Glomerular visceral epithelial cell (primary cell): ENCODE data around the gene CEP20.
A peak's percentile ranks its signal among the peaks of the same experiment; 100 is the strongest.
"Not testable (repeated sequence)": the region's sequence is repeated elsewhere in the genome, so short reads cannot be mapped to it uniquely, and the experiment has no call there.

Experiments
- DNase-seq: peaks from one replicate; pipeline ENCODE4 v3.0.0-alpha.2; 2016; ENCODE audit errors: extremely low spot score

CEP20 gene, protein sequence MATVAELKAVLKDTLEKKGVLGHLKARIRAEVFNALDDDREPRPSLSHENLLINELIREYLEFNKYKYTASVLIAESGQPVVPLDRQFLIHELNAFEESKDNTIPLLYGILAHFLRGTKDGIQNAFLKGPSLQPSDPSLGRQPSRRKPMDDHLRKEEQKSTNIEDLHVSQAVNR

DNA sequence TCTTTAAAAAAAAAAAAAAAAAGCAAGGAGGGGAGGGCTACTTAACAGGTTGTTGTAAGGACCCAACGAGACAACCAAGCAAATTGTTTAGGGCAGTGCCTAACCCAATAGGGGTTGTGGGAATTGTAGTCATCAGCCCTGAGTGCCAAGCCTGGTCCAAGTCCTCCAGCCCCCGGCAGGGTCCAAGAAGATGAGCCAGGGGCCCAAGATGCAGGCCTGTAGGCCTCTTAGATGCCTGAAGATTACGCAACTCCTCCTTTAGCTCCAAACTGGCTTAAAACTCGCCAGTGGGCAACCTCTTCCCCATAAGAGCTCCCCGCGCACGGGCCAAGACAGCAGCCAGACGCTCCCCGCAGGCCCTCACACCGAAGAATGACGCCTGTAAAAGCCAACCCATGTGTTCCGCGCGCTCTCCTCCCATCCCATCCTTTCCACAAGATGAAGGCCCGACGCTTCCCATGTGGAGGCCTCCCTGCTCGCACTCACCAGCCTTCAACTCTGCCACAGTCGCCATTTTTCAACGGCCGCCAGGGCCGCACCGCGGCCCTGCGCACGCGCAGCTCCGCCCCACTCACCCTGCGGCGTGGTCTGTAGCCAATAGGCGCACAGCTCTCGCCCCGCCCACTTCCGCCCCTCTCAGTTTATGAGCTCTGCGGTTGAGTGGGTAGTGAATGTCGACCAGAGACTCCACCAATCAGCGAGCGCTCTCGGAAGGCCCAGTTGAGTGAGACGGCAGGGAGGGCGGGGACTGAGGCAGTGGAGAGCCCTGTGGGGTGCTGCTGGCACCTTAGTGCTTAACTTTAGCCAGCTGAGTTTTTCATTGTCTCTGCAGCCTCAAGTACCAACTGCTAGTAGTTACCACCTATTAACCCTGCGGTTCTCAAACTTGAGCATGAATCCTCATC, at the start of gene CEP20:
TSS of gene CEP20 (minus strand) at position 532 of the 905 bp plus-strand sequence. CDS start at position 514, 18 bp downstream.
- peak; percentile 99 for DNase-seq

DNA sequence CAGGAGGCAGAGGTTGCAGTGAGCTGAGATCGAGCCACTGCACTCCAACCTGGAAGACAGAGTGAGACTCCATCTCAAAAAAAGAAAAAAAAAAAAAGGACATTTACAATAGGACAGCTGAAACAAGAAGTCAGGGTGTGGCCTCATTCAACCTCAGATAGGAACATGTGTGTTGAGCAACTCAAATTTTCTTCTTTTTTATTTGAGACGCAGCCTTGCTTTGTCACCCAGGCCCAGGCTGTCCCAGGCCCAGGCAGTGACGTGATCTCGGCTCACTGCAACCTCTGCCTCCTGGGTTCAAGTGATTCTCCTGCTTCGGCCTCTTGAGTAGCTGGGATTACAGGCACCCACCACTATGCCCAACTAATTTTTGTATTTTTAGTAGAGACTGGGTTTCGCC, 48.4 kb upstream of the CEP20 start:
- not testable (repeated sequence) for DNase-seq

DNA sequence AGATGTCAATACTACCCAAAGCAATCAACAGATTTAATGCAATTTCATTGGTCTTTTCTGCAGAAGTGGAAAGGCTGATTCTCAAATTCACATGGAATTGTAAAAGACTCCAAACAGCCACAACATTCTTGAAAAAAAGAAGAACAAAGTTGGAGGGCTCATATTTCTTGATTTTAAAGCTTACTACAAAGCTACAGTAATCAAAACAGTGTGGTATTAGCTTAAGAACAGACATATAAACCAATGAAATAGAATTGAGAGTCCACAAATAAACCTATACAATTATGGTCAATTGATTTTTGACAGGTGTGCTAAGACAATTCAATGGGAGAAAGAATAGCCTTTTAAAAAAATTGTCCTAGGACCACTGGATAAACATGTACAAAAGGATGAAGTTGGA, 46.6 kb upstream of the CEP20 start:
- no peak for DNase-seq

DNA sequence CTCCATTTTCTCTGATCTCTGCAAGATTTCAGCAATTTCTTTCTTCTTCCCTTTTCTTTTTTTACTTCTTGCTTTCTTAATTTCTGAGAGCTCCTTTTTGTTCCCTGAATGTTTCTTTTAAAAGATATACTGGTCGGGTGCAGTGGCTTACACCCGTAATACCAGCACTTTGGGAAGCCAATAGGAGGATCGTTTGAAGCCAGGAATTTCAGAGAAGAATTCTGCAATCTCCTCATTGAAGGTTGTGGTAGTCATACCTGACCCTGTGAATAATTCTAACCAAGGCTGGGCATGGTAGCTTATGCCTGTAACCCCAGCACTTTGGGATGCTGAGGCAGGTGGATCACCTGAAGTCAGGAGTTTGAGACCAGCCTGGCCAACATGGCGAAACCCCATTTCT, 45.4 kb upstream of the CEP20 start:
- no peak for DNase-seq

DNA sequence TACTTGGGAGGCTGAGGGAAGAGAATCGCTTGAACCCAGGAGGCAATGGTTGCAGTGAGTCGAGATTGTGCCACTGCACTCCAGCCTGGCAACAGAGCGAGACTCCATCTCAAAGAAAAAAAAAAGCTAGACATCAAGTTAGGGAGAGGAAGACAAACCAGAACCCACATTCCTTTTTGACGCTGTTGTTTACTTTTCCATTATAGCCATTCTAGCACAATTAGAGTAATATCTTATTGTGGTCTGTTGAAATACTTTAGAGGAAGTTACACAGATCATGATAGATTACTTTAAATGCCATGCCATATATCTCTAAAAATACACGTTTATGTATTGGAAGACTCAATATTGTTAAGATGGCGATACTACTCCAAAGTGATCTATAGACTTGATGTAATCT, 44.5 kb upstream of the CEP20 start:
- no peak for DNase-seq

DNA sequence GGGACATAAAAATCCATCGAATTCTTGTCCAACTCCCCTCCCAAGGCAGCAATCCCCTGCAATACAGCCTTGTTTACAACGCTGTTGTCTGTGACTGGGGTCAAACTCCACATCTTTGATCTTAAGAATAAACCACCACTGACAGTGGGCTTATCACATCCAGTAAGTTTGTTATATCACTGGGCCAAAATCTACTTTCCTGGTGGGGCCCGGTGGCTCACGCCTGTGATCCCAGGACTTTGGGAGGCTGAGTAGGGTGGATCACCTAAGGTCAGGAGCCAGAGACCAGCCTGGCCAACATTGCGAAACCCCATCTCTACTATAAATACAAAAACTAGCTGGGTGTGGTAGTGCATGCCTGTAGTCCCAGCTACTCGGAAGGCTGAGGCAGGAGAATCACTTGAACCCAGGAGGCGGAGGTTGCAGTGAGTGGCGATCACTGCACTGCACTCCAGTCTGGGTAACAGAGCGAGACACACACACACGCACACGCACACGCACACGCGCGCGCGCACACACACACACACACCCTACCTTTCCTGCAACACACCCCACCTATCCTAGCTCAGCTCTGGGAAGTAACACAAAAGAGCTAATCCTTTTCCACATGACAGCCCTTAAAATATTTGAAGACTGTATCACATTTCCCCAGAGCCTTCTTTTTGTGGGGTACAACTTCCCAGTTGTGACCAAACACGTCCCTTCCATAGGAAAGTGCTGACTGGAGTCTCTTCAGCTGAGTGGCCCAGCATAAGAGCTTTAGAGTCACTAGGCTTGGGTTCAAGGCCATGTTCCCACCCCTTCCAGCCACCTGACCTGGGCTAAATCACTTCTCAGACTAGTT, 40.1 kb upstream of the CEP20 start:
- DNase-seq = no peak

DNA sequence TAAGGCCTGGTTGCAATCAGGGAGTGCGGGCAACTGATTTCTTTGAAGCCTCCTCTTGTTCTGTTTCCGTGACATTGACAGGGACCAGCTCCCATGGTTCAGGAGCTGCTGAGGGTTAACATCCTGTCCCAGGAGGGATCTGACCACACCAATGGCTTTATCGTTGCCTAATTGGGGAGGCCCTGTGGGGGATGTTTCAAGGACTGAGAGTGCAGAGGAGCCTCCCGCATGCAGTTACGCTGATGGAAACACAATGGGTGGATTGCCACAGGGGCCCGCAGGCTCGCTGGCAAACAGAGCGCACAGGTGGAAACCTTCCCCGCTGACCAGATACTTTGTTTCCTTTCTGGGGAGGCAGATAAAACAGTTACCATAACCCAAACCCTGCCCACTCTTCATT, 37.2 kb upstream of the CEP20 start:
- no peak for DNase-seq

DNA sequence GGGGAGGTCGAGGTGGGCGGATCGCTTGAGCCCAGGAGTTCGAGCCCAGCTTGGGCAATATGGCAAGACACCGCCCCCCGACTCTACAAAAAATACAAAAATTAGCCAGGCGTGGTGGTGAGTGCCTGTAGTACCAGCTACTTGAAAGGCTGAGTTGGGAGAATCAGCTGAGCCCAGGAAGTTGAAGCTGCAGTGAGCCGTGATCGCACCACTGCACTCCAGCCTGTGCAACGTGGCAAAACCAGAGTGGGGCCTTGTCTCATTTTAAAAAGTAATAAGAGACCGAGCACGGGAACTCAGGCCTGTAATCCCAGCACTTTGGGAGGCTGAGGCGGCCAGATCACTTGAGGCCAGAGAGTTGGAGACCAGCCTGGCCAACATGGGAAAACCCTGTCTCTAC, 36.6 kb upstream of the CEP20 start:
- DNase-seq = no peak

DNA sequence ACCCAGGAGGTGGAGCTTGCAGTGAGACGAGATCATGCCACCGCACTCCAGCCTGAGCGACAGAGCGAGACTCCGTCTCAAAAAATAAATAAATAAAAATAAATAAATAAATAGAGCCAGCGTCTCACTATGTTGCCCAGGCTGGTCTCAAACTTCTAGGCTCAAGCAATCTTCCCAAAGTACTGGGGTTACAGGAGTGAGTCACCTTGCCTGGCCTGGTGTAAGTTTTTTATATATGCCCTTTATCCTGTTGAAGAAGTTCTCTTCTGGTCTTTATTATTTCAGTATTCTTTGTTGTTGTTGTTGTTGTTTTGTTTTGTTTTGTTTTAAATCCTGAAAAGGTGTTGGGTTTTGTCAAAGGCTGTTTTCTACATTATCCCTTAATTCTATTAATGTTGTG, 30.9 kb upstream of the CEP20 start:
- DNase-seq = no peak

DNA sequence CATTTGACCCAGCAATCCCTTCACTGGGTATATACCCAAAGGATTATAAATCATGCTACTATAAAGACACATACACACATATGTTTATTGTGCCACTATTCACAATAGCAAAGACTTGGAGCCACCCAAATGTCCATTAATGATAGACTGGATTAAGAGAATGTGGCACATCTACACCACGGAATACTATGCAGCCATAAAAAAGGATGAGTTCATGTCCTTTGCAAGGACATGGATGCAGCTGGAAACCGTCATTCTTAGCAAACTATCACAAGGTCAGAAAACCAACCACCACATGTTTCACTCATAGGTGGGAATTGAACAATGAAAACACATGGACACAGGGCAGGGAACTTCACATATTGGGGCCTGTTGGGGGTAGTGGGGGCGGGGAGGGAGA, 29.9 kb upstream of the CEP20 start:
- not testable (repeated sequence) for DNase-seq

DNA sequence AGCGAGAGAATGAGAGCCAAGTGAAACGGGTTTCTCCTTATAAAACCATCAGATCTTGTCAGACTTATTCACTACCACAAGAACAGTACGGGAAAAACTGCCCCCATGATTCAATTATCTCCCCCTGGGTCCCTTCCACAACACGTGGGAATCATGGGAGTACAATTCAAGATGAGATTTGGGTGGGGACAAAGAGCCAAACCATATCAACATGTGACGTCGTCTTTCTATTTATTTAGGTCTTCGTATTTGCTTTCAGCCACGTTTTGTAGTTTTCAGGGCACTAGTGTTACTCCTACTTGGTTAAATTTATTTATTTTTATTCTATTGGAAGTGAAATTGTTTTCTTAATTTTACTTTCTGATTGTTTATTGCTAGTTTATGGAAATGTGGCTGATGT, 27.9 kb upstream of the CEP20 start:
- DNase-seq = no peak

DNA sequence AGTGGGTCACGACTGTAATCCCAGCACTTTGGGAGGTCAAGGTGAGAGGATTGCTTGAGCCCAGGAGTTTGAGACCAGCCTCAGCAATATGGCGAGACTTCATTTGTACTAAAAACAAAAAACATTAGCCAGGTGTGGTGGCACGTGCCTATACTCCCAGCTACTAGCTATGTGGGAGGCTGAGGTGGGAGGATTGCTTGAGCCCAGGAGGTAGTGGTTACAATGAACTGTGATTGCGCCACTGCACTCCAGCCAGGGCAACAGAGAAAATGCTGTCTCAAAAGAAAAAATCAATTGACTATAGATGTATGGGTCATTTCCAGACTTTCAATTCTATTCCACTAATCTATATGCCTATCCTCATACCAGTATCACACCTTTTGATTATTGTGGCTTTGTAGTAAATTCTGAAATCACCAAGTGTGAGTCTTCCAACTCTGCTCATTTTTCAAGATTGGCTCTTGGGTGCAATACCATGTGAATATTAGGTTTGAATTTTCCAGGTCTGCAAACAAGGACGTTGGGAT, 27.2 kb upstream of the CEP20 start:
- DNase-seq = no peak

DNA sequence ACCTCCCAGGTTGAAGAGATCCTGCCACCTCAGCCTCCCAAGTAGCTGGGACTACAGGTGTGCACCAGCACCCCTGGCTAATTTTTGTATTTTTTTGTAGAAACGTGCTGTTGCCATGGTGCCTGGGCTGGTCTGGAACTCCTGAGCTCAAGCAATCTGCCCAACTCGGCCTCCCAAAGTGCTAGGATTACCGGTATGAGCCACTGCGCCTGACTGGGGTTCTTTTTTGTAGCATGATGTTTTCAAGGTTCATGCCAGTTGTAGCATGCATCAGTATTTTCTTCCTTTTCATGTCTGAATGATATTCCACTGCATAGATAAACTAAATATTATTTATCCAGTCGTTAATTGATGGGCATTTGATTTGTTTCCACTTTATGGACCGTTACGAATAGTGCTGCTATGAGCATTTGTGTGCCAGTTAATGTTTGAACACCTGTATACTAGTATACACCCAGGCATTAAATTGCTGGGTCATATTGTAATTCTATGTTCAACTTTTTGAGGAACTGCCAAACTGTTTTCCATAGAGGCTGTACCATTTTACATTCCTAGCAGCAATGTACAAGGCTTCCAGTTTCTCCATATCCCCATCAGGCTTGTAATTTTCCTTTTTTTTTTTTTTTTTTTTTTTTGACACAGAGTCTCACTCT, 24.8 kb upstream of the CEP20 start:
- DNase-seq = no peak

DNA sequence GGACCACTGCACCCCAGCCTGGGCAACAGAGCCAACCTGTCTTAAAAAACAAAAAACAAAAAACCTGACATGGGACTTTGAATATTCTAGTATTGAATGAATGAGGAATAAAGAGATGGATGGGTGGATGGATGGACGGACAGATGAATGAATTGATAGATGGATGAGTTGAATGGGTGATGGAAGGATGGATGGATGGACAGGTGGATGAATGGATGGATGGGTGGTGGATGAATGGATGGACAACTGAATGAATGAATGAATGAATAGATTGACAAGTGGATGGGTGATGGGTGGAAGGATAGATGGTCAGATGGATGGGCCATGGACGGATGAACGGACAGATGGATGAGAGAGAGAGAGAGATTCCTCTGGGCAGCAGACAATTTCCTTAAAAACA, 22.8 kb upstream of the CEP20 start:
- DNase-seq = no peak

DNA sequence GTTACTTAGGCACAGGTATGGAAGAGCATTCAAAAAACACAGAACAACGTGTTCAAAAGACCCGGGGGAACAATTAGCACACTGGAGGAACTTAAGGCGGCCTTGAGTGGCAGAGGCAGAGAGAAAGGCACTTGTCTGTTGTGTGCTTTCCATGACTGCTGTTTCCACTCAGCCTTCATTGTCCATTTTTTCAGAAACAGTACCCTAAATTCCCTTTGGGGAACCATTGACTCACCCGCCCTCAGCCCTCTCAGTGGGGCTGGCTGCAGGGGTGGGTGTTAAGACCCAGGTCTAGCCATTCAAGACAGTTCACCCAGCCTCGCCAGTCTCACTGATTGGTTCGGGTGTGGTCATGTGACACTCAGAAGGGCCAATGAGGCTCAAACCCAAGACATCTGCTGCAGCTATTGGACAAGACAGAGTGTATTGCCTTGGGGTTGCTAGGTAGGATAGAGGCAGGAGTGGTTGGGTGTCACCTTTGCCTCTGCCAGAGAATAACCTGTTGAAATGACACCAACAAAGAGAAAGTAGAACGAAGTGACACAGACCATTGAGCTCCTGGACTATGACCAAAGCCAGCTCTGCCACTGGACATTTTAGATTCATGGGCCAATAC, 19.6 kb upstream of the CEP20 start:
- peak; percentile 34 for DNase-seq

DNA sequence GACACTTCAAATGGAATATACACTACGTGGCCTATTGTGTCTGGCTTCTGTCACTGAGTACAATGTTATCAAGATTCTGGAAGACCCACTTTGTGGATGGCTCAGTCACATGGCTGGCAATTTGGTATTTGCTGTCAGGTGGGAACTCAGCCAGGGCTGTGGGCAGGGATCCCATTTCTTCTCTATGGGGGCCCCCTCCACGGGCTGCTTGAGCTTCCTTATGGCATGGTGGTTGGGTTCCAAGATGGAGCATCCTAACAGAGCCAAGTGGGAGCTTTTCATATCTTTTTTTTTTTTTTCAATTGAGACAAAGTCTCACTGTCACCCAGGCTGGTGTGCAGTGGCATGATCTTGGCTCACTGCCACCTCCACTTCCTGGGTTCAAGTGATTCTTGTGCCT, 18.0 kb upstream of the CEP20 start:
- no peak for DNase-seq

DNA sequence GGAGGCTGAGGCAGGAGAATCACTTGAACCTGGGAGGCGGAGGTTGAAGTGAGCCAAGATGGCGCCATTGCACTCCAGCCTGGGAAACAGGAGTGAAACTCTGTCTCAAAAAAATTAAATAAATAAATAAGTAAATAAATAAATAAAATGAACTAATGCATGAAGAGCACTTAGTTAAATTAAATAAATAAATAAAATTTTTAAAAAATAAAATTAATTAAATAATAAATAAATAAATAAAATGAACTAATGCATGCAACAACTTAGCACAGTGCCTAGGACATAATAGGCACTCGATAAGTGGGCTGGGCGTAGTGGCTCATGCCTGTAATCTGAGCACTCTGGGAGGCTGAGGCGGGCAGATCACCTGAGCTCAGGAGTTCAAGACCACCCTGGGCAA, 15.6 kb upstream of the CEP20 start:
- no peak for DNase-seq

DNA sequence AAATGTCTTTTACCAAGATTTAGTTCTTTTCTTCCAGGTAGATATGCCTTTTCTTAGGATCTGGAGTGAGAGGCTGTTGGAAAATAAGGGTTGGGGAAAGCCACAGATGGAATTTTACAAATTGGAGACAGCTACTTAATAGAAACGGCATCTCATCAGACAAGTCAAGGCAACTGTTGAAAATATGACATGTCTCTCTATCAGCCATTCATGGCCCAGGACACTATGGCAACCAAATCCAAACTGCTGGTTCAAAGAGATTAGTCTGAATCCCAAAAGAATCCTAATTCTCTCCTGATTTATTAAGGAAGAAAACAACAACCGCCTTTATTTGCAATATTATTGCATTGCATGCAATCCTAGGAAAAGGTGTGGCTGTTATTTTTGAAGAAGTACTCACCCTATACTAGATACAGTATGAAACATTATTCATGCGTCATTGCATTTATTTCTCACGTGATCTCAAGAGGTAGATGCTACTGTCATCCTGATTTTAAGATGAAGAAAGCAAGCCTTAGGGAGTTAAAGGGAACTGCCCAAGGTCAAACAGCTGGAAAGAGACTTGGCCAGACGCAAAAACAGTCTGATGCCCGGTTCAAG, 12.6 kb upstream of the CEP20 start:
- no peak for DNase-seq

DNA sequence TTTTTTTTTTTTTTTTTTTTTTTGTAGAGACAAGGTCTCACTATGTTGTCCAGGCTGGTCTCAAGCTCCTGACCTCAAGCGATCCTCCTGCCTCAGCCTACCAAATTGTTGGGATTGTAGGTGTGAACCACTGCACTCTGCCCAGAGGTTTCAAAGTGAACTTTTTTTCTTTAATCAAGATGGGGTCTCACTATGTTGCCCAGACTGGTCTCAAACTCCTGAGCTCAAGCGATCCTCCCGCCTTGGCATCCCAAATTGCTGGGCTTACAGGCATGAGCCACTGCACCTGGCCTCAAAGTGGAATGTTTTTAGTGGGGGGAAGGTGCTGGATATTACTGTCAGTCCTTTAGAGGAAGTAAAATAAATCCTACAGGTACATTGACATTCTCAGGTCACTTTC, 12.0 kb upstream of the CEP20 start:
- no peak for DNase-seq

DNA sequence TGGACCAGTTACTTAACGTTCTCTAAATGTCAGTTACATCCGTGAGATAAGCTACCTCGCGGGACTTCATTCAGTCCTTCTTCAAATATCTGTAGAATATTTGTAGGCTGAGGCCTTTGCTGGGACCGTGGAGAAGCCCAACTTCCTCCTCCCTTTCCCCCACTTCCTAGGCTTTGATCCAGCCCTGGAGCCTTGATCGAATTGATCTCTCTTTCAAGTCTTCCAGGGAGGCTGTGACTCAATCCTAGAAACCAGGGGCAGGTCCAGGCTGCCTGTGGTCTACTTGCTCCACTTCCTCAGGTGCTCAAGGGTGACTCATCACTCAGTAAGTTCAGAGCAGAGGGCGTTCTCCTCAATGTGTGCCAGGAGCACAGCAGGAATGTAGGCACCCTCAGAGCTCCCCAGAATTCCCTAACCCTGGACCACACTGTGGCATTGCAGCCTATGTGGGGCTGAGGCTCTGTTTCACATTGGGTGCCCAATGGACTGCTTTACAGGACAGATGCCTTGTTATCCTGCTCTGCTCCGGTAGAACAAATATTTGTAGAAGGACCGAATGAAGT, 11.2 kb upstream of the CEP20 start:
- DNase-seq = peak; percentile 92

DNA sequence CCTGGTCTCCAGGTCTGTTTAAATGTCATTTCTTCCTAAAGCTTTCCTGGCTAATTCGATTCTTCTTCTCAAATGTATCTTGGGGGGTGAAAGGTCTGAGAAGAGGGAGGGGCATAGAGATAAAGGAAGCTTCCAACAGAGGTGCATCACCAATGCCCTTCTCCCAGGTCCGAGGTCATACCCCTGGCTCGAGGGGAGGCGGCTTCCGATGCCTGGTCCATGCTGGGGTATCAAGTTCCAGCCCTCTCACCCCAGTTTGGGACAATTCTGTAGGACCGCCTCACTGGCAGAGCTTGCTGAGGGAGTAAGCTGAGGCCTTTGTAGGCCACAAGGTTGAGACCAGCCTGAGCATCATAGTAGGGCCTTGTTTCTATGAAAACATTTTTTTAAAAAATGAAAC, 10.3 kb upstream of the CEP20 start:
- no peak for DNase-seq
